ENCODE data around the gene CRNKL1.

- TF ChIP-seq POLR2A (IDR thresholded peaks at IDR 0.05) (no peak), POLR2AphosphoS5 (IDR thresholded peaks at IDR 0.05) (no peak)
Measured at GRCh38 chr20:20089018-20089417, 36.8 kb upstream of the CRNKL1 start.

Data from prostate gland (tissue), 1 donor.